HG02840 (cell line): ENCODE measurements around the gene PFKFB3.
"Not testable (repeated sequence)": the region's sequence is repeated elsewhere in the genome, so short reads cannot be mapped to it uniquely, and the experiment has no call there.

Experiments
- ATAC-seq: cut with Tn5 transposase; IDR thresholded peaks from one replicate; pipeline ENCODE4 v1.9.1; 2021; ENCODE audit warnings: mild to moderate bottlenecking, moderate library complexity, moderate number of reproducible peaks; ENCODE audit not compliant: unreplicated experiment, low FRiP score

PFKFB3 gene

DNA sequence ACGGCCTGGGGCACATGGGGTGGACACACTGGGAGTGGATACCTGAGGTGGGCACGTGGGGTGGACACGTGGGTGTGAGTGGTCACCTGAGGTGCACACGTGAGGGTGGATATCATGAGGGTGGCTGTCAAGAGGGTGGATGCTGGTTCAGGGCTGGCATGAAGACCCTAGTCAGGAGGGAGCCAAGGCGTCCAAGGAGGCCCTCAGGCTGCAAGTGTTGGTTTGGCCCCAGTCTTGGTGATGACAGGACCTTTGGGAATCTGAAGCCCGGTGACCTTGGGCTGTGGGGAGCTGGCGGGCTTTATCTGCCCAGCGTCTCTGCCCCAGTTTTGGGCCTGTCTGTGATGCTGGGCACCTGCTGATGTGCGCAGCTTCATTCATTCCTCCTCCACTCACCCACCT lies 24.9 kb upstream of the PFKFB3 start:
- no peak for ATAC-seq

DNA sequence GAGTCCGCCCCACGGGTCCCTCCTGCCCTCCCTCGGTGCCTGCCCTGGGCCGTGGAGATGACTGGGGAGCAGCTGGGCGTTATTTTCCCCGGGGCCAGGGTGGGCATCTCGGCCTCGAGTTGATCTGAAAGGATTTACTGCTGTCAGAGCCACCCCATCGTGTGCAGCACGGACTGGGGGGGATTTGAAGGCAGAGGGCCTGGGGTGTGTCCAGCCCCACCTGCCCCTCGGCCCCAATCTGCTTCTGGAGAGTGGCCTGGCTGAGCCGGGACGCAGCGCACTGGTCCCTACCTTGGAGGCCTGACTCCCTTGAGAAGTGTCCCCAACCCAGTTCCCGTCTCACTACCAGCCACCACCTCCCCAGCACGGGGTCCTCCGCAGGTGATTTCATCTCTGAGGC lies 24.2 kb upstream of the PFKFB3 start:
- no peak for ATAC-seq

DNA sequence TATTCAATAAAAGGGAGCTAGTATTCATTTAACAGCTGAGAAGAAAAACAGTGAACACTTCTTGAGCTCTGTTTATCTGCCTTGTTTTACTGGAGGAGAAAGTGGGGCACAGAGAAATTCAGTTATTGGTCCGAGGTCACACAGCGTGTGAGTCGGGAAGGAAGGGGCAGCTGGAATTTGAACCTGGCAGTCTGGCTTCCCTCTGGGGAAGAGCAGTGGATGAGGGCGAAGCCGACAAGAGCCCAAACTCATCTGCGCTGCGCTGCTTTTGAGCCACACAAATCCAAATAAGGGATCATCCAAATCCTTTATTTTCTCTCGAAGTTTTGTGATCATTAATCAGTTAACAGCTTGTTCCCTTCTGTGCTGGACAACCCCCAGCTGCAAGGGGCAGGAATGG lies 23.7 kb upstream of the PFKFB3 start:
- ATAC-seq: no peak

DNA sequence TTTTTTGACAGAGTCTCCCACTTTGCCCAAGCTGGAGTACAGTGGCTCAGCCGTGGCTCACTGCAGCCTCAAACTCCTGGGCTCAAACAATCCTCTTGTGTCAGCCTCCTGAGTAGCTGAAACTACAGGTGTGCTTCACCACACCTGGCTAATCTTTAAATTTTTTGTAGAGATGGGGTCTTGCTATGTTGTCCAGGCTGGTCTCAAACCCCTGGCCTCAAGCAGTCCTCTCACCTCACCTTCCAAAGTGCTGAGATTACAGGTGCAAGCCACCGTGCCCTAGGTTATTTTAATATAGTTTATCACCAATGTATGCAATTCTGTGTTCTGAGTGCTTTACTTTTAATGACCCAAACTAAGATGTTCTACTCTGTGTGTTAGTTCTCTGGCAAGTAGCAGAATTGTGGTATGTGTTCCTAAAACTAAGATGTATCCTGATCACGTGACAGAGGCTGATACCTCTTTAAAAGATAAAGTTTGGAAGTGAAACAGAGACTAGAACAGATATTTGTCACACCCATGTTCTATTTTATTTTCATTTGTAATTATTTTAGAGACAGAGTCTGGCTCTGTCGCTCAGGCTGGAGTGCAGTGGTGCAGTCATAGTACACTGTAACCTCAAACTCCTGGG lies 22.1 kb upstream of the PFKFB3 start:
- ATAC-seq: no peak

DNA sequence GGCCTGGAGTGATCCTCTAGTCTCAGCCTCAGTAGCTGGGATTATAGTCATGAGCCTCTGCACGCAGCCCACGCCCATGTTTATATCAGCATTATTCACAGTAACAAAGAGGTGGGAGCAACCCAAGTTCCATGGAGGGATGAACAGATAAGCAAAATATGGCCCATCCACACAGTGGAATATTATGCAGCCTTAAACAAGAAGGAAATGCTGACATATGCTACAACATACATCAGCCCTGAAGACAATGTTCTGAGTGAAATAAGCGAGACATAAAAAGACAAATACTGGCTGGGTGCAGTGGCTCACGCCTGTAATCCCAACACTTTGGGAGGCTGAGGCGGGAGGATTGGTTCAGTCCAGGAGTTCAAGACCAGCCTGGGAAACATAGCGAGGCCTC lies 21.5 kb upstream of the PFKFB3 start:
- ATAC-seq: no peak

DNA sequence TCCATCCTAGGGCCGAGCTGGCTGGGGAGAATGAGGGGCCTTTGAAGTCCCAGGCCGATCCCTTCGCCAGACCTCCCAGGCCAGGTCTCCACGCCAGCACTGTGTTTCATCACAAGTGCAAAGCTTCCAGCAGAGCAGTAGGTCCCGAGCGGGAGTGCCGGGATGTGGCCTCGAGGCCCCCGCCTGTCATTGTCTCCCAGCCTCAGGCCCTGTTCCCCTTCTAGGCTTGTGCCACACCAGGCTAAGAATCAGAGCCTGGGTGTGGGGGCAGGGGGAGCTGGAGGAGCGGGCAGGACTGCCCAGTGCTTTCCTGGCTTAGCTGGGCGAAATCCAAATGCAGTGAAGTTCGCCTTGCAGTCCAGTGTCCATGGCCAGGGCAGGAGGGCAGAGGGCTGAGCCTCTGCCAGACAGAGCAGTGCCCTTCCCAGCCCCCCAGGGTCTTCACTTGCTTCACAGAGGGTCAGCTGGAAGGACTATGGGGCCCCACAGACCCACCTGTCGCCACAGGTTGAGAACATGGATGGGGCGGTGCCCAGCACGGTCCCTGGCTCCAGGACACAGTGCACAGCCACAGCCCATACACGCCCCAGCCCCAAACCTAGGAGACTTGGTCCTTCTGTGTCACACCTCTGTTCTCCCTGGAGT lies 20.2 kb upstream of the PFKFB3 start:
- ATAC-seq: no peak

DNA sequence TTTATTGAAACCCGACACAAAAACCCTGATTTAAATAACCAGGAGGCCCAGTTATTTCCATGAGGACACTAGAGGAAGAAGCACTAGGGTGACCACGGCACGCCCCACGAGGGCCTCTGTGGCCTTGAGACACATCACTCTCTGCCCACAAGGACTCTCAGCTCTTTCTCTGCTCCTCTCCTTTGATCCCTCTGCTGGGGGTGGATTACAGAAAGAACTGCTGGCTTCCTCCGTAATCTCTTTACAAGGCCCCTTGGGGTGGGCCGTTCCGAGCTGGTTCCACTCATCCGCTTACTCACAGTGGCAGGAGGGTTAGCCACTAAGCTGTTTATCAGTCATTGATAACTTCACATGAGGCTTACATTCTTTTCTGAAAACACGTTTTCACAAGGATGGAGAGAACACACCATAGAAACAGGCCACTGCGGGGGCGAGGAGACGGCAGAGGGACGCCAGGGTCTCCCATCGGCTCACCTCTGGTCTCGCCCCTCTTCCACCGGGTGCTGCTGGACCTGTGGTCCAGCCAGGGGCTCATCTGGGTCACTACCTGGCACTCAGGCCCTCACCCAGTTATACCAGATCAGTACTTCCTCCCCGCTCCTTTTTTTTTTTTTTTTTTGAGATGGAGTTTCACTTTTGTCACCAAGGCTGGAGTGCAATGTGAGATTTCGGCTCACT lies 17.6 kb upstream of the PFKFB3 start:
- no peak for ATAC-seq

DNA sequence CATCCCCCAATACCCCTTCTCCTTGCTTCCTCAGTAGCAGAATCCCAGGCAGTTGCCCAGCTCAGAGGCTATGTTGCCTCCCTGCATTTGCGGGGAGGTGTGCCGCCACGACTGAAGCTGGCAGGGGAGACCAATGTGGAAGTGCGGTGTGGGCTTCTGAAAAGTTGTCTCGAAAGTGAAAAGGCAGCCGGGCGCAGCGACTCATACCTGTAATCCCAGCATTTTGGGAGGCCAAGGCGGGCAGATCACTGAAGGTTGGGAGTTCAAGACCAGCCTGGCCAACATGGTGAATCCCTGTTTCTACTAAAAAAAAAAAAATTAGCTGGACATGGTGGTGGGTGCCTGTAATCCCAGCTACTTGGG lies 15.9 kb upstream of the PFKFB3 start:
- ATAC-seq: no peak

DNA sequence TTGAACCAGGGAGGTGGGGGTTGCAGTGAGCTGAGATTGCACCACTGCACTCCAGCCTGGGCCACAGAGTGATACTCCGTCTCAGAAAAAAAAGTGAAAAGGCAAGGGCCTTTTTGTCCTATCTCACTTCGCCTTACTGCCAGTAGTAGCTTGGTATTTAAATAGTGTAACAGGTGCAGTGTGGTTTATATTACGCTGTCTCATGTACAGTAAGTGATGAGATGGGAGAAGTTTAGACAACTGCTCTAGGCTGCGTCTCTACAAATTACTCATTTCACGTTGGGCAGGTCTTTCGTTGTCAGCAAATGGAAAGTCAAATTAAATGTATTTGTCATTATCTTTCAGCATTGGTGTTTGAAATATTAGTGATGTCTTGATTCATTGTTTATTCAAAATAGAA lies 15.5 kb upstream of the PFKFB3 start:
- ATAC-seq: no peak

DNA sequence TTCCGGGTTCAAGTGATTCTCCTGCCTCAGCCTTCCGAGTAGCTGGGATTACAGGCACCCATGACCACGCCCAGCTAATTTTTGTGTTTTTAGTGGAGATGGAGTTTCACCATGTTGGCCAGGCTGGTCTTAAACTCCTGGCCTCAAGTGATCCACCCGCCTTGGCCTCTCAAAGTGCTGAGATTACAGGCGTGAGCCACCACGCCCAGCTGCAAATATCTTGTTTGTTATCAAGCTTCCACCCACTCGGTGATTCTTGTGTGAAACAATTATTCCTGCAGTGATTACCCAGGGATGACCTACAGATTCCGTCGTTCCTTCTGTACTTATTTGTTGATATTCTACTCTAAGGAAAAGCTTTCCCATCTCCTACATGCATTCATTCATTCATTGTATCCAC lies 12.7 kb upstream of the PFKFB3 start:
- ATAC-seq: not testable (repeated sequence)

DNA sequence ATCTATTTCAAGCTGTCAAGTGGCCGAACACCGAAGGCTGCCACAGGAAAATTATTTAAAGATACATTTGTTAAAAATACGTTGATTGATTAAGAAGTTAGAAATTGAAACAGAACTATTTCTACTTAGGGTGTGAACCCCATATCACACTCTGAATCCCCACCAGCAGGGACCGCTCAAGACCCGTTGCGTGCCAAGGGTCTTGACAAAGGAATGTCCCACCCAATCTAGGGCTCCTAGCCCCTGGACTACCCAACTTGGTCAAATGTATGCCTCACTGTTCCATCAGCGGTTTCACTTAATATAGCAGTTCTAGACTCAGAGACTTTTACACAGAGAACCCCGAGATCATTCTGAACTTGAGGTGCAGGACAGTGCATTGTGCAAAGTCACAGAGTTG lies 11.6 kb upstream of the PFKFB3 start:
- no peak for ATAC-seq

DNA sequence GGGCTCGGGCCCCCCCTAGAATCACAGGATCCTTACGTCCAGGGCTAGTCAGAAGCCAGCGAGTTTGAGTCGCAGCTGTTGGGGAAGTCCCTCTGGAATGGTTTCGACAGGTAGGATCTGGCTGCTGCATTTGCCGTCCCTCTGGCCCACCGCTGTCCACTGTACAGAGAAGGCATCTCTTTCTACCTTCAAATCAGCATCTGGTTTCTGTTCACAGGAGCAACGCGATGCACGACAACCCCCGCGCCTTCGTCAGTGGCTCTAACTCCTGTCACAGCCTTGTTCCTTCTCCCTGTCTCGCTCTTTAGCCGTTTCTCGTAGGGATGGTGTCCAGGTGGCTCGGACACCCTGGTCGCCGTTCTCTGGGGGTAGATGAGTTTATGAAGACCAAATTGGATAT lies 11.2 kb upstream of the PFKFB3 start:
- ATAC-seq: no peak

DNA sequence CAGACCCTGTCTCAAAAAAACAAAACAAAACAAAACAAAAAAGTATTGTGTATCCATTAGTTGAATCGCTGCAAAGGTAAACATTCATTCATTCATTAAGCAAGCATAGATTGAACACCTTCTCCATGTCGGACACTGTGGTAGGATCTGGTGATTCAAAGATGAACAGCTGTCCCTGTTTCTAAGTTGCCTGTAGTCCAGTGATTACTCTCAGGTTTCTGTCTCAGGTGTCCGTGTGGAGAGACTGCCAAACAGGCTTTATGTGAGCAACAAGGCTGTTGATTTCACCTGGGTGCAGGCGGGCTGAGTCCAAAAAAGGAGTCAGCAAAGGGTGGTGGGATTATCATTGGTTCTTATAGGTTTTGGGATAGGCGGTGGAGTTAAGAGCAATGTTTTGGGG lies 9.4 kb upstream of the PFKFB3 start:
- not testable (repeated sequence) for ATAC-seq

DNA sequence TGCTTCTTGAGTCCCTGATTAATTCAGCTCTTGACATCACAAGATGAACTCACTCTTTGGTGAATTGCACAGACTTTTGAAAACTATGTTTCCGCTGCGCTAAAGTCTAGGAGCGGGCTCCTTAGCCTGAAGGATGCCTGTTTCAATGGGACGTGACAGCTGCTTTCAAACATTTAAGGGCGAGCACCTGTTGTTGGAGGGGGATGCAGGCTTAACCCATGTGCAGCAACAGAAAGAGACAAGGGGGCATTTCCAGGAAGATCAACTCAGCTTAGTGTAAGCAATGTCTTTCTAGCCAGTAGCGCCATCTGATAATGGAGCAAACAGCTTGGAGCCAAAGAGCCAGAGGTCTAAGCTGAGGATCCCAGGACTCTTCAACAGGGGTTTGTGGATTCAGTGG lies 8.4 kb upstream of the PFKFB3 start:
- ATAC-seq: no peak

DNA sequence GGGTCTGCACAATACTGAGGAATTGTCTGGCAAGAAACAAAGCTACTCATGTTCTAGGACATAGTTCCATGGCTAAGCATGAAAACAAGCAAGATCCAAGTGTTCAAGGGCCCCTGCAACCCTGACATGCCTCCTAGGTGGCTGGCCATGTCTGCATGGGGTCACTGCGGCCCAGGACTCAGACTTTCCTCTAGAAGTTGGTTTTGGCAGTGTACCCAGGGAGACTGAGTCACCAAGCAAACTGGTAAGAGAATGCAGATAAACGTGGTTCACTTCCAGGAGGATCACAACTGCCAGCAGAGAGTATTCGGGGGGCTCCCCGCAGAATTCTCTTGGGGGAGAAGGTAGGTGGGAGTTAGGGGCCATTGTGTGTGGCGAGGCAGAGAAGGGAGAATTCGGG lies 7.4 kb upstream of the PFKFB3 start:
- no peak for ATAC-seq

DNA sequence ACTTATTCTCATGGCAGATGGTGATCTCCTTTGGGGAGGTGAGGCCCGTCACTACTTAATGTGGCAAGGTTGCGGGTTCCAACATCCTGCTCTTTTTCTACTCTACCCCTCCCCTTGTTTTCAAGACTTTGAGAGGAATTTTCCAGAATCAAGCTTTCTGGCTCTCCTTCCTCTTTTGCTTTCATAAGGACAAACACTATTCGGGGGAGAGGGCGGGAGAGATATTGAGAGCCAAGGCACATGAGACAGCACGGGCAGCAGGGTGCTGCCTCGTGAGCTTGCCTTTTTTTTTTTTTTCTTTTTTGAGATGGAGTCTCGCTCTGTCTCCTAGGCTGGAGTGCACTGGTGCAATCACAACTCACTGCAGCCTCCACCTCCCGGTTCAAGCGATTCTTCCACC lies 6.9 kb upstream of the PFKFB3 start:
- no peak for ATAC-seq

DNA sequence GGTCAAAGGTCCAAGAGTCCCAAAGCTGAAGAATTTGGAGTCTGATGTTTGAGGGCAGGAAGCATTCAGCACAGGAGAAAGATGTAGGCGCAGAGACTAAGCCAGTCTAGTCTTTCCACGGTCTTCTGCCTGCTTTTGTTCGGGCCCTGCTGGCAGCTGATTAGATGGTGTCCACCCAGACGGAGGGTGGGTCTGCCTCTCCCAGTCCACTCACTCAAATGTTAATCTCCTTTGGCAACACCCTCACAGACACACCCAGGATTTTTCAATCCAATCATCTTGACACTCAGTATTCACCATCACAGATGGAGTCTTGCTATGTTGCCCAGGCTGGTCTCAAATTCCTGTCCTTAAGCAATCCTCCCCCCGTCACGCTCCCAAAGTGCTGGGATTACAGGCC lies 6.2 kb upstream of the PFKFB3 start:
- ATAC-seq: not testable (repeated sequence)

DNA sequence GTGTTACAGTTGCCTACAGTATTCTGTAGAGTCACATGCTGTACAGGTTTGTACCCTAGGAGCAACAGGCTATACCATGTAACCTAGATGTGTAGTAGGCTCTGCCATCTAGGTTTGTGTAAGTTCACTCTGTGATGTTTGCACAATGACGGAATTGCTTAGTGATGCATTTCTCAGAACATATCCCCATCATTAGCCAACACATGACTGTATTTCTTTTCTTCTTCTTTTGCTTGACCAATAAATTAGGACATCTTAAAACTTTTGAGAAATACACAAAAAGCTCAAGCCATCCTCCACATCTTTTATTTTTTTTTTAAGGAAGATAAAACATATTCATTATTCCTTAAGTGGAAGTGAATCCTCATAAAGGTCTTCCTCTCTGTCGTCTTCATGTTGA lies 5.4 kb upstream of the PFKFB3 start:
- ATAC-seq: no peak

DNA sequence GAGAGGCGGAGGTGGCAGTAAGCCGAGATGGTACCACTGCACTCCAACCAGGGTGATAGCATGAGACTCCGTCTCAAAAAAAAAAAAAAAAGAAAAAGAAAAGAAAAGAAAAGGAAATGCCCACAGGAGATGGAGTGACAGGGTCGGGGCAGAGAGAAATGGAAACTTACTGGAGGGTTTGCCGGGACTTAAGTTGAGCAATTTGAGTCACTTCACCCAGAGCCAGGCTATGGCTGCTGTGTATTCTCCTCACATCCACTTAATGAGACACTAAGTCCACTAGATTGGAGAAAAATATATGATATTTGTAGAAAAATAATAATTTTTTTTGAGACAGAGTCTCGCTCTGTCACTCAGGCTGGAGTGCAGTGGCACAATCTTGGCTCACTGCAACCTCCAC lies 4.6 kb upstream of the PFKFB3 start:
- no peak for ATAC-seq

DNA sequence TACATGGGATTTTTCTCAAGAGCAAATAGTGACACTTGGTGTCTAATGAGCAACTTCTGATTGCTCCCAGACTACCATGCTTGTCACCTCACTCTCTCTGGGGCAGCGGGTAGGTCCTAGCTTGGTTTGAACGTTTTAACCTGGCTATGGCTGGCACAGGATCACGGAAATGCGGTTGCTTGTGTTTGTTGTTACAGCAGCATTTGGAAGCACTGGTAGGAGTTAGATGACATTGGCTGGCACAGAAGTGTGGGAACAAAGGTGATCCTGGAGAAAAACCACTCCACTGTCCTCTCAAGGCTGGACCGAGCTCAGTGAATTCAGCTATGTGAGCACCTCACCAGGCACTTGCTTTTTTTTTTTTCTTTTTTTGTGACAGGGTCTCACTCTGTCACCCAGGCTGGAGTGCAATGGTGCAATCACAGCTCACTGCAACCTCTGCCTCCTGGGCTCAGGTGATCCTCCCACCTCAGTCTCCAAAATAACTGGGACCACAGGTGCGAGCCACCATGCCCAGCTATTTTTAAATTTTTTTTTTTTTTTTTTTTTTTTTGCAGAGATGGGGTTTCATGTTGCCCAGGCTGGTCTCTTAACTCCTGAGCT lies 3.5 kb upstream of the PFKFB3 start:
- no peak for ATAC-seq

DNA sequence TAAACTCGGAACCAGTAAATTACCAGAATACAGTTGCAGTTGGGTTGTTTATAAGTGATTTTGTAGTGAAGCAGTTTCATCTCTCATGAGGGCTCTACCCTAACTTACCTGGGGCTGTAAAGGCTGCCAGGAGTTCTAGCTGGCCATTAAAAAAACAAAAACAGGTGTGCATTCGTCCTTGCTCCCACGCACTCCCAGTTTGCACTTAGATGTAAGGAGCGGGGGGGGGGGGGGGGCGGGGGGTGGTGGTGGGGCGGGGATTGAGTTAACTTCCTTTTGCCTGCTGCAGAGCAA lies 2.3 kb upstream of the PFKFB3 start:
- no peak for ATAC-seq
